B cell (primary cell): ENCODE measurements around the gene EEFSEC. TPM values are rescaled to one million over a fixed set of nuclear protein-coding genes. Genes with fewer than 3 reads are reported as not detected.

Experiments used
- ATAC-seq: fragments of 200-7000 bp; cut with Tn5 transposase; one replicate; pipeline ENCODE4 v1.10.0; 2021; ENCODE audit warnings: low read depth, mild to moderate bottlenecking, moderate number of reproducible peaks, moderate library complexity
- CTCF ChIA-PET: fragments of 350-600 bp; sonication (Branson Sonifier 250); formaldehyde crosslinking; loops from one replicate; lab custom pipeline; 2021; ENCODE audit warnings: antibody characterized with exemption, inconsistent platforms; lab: Charles Lee
- POLR2A ChIA-PET: fragments of 350-600 bp; sonication (Branson Sonifier 250); formaldehyde crosslinking; loops from one replicate; lab custom pipeline; 2021; ENCODE audit warnings: antibody characterized with exemption; lab: Charles Lee
- DNase-seq: peaks from one replicate; pipeline ENCODE4 v3.0.0; 2013
- H2AFZ ChIP-seq: 2 replicates; pipeline ENCODE4 v1.6.1; 2012; ENCODE audit warnings: mild to moderate bottlenecking, low read depth, low read length; ENCODE audit not compliant: insufficient read depth, poor library complexity, severe bottlenecking
- H3K27ac ChIP-seq, 2 donors: 1 replicate in 1 of 2; 2 replicates in 1 of 2; pipeline ENCODE4 v1.5.1; 2012 to 2013; ENCODE audit warnings: low read length in 2 of 2, mild to moderate bottlenecking in 2 of 2, moderate library complexity in 1 of 2
- H3K27me3 ChIP-seq, 4 experiments: fragments of 200-600 bp in 1 of 4; sonication (generic) in 1 of 4; replicated peaks in 1 of 4; 1 replicate in 2 of 4; 2 replicates in 2 of 4; pipeline versions ENCODE4 v1.6.1 to v1.7.0; 2013 to 2016; ENCODE audit warnings: low read length in 3 of 4, mild to moderate bottlenecking in 2 of 4, mixed read lengths in 1 of 4, moderate library complexity in 1 of 4; ENCODE audit not compliant: insufficient read depth in 4 of 4, control insufficient read depth in 3 of 4; ENCODE audit errors: control extremely low read depth in 1 of 4
- H3K36me3 ChIP-seq, 2 experiments: replicated peaks in 1 of 2; 1 replicate in 1 of 2; 2 replicates in 1 of 2; pipeline versions ENCODE4 v1.6.1 to v1.7.1; 2013; ENCODE audit warnings: low read length in 1 of 2; ENCODE audit not compliant: insufficient read depth in 2 of 2, control insufficient read depth in 1 of 2; ENCODE audit errors: control extremely low read depth in 1 of 2, extremely low read depth in 1 of 2
- H3K4me1 ChIP-seq, 2 donors: fragments of 200-600 bp in 1 of 2; sonication (generic) in 1 of 2; 1 replicate in 1 of 2; 2 replicates in 1 of 2; pipeline versions ENCODE4 v1.5.1 to v1.6.1; 2013 to 2017; ENCODE audit warnings: low read length in 2 of 2; ENCODE audit not compliant: control insufficient read depth in 2 of 2, insufficient read depth in 2 of 2
- H3K4me2 ChIP-seq: replicated peaks from 2 replicates; pipeline ENCODE3; 2012; ENCODE audit warnings: mild to moderate bottlenecking, low read depth, low read length; ENCODE audit not compliant: poor library complexity, severe bottlenecking
- H3K4me3 ChIP-seq, 5 experiments: fragments of 200-600 bp in 1 of 5; sonication (generic) in 1 of 5; 1 replicate in 3 of 5; 2 replicates in 2 of 5; pipeline versions ENCODE4 v1.5.1 to v1.7.0; 2011 to 2016; ENCODE audit warnings: low read length in 4 of 5, mild to moderate bottlenecking in 4 of 5, low read depth in 2 of 5, control low read depth in 1 of 5, moderate library complexity in 1 of 5; ENCODE audit not compliant: insufficient read depth in 1 of 5; ENCODE audit errors: control extremely low read depth in 1 of 5, extremely low read depth in 1 of 5
- H3K79me2 ChIP-seq: fragments of 200-600 bp; sonication (generic); one replicate; pipeline ENCODE4 v1.6.0; 2016; ENCODE audit warnings: low read length; ENCODE audit not compliant: control insufficient read depth, insufficient read depth
- H3K9ac ChIP-seq: fragments of 200-600 bp; sonication (generic); 2 replicates; pipeline ENCODE4 v1.6.1; 2017; ENCODE audit warnings: mild to moderate bottlenecking, low read length, moderate library complexity
- H3K9me3 ChIP-seq, 3 donors: one replicate each; pipeline versions ENCODE4 v1.6.1 to v1.7.1; 2013; ENCODE audit warnings: low read length in 2 of 3; ENCODE audit not compliant: control insufficient read depth in 2 of 3, insufficient read depth in 1 of 3; ENCODE audit errors: control extremely low read depth in 1 of 3
- H4K20me1 ChIP-seq: 2 replicates; pipeline ENCODE4 v1.6.0; 2012; ENCODE audit warnings: mild to moderate bottlenecking, low read length; ENCODE audit not compliant: insufficient read depth, control insufficient read depth, poor library complexity, severe bottlenecking
- H3K27ac Mint-ChIP-seq: one replicate; pipeline ENCODE4 v1.8.0; 2021; ENCODE audit warnings: mixed read lengths
- H3K27me3 Mint-ChIP-seq: one replicate; pipeline ENCODE4 v1.8.0; 2021; ENCODE audit warnings: mixed read lengths
- H3K4me1 Mint-ChIP-seq: one replicate; pipeline ENCODE4 v1.8.0; 2021; ENCODE audit warnings: mixed read lengths
- H3K4me3 Mint-ChIP-seq: one replicate; pipeline ENCODE4 v1.8.0; 2021; ENCODE audit warnings: mixed read lengths
- H3K9me3 Mint-ChIP-seq: one replicate; pipeline ENCODE4 v1.8.0; 2022; ENCODE audit warnings: mixed read lengths; ENCODE audit not compliant: insufficient read depth
- EZH2 ChIP-seq: IDR thresholded peaks from 2 replicates; pipeline ENCODE4 v1.6.1; 2012; ENCODE audit warnings: borderline replicate concordance, low read depth, mild to moderate bottlenecking, moderate library complexity, low read length; ENCODE audit not compliant: insufficient read depth, poor library complexity, severe bottlenecking
- WGBS: methylation state at CpG from one replicate; pipeline ENCODE4 v1.1.5; 2013; ENCODE audit warnings: missing lambda C conversion rate; ENCODE audit not compliant: insufficient coverage; 5-methylcytosine and 5-hydroxymethylcytosine counted together
- intact Hi-C: fragments of 100-400 bp; cut with micrococcal nuclease; formaldehyde crosslinking; loops from one replicate; pipeline ENCODE4 v1.10.0; 2022
- polyA plus RNA-seq: library from polyadenylated mRNA; depleted of rRNA; stranded (reverse); fragments of >200 nt; gene quantifications from 2 replicates; pipeline ENCODE4 v1.2.3, GENCODE V29; 2012
- total RNA-seq, 2 donors: library from RNA; stranded (reverse); fragments of 120-200 nt in 1 of 2; gene quantifications; 1 replicate in 1 of 2; 2 replicates in 1 of 2; pipeline versions ENCODE4 v1.2.3 to v1.2.4, GENCODE V29; 2013 to 2022
- TF ChIP-seq, protein P1 (sequence below): fragments of 200-600 bp; IDR thresholded peaks from one replicate; pipeline ENCODE4 v1.8.0; 2022; ENCODE audit warnings: antibody characterized with exemption, mild to moderate bottlenecking

The EEFSEC gene
- total and polyA plus RNA-seq, 2 donors (not counting 1 experiment from before 2014, with no cell fraction given) = 17.9 to 18.4 TPM

DNA sequence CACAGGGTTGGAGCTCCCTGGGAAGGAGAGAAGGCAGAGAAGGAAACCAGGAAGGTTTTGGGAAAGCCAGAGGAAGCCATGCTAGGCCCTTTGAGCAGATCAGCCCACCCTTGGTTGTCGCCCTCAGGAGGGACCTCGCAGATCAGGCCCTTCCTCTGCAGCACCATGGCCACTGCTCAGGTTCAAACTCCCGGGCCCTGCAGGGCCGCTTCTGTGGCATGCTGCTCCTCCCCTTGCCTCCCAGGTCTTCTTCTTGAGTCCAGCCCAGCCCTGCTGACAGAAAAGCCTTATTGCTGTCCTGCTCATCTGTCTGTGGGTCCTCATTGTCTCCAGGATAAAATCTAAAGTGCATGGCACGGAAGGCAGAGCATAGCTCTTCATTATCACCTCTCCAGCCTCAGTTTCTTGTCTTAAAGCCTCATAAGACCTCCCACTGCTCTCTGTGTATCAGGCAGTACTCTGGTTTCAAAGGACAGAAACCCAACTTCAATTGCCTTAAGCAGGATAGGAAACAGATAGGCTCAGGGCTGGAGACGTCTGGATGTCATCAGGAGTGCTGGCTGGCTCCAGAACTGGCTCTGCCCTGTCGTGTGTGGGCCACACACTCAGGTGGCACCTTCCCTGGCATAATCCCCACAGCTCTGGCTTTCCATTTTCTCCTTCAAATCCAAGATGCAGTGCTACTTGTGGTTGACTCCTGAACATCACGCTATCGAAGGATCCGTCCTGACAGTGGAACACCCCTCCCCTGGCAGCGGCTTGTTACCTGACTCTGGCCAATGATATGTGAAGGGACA lies 118.5 kb downstream of the EEFSEC start:
- no peak for ATAC-seq
- Histone ChIP-seq H3K79me2 (no peaks in the 10 kb centered on the region), H3K9me3 (no peaks in the 10 kb centered on the region), H3K36me3 (peaks cover 0 to 18% of the 10 kb centered on the region in 2 experiments), H3K27ac (no peak overlapping the region), H3K27me3 (no peaks in the 10 kb centered on the region), H4K20me1 (no peaks in the 10 kb centered on the region), H3K4me1 (no peaks in the 10 kb centered on the region), H3K4me2 (no peak overlapping the region), H3K4me3 (no peak overlapping the region), H2AFZ (no peak overlapping the region), H3K9ac (no peak overlapping the region)
- H3K27ac Mint-ChIP-seq = no peak overlapping the region
- TF ChIP-seq, protein P1, sequence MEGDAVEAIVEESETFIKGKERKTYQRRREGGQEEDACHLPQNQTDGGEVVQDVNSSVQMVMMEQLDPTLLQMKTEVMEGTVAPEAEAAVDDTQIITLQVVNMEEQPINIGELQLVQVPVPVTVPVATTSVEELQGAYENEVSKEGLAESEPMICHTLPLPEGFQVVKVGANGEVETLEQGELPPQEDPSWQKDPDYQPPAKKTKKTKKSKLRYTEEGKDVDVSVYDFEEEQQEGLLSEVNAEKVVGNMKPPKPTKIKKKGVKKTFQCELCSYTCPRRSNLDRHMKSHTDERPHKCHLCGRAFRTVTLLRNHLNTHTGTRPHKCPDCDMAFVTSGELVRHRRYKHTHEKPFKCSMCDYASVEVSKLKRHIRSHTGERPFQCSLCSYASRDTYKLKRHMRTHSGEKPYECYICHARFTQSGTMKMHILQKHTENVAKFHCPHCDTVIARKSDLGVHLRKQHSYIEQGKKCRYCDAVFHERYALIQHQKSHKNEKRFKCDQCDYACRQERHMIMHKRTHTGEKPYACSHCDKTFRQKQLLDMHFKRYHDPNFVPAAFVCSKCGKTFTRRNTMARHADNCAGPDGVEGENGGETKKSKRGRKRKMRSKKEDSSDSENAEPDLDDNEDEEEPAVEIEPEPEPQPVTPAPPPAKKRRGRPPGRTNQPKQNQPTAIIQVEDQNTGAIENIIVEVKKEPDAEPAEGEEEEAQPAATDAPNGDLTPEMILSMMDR = no peak
- TF ChIP-seq EZH2 = no peak
- intact Hi-C loops = no loop called here
- WGBS = 97% methylated on average over 9 of the region's 11 CpGs
- POLR2A ChIA-PET = no interaction called here
- no peaks in the 10 kb centered on the region for H3K9me3 Mint-ChIP-seq
- H3K4me3 Mint-ChIP-seq = no peak overlapping the region
- H3K4me1 Mint-ChIP-seq = no peaks in the 10 kb centered on the region
- H3K27me3 Mint-ChIP-seq = no peaks in the 10 kb centered on the region
- CTCF ChIA-PET = no interaction called here
- no peak for DNase-seq

DNA sequence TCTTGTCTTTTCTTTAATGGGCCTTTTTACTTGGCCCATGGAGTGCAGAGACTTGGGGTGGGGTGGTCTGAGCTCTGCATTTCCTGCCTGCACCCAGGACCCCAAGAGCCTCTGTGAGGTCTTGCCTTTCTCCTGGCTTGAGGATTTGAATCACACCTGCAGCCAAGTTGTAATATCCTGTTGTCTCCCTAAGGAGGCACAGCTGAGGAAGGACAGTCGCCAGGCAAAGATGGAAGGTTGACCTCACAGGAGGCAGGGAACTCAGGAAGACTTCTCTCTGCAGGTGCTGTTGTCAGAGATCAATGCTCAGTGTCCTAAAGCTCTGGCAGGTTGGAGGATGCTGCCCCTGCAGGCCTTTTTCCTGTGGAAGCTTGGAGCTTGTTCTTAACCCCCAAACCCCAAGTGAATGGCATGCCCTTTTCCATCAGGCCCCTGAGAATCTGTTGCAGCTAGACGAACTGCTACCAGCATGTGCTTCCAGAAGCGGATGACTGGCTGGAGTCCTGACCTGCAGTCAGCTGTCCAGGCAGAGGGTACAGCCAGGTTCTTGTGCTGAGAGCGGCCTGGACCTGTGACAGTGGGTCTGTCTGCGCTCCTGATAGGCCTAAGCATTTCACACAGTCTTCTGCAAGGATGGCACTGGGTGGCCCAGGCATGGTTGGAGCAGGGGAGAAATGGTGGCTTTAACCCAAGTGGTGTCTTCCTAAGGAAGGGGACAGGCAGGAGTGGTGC lies 120.0 kb downstream of the EEFSEC start:
- Histone ChIP-seq H3K27ac (no peak overlapping the region), H3K4me1 (no peaks in the 10 kb centered on the region), H4K20me1 (no peaks in the 10 kb centered on the region), H2AFZ (no peak overlapping the region), H3K79me2 (no peaks in the 10 kb centered on the region), H3K4me2 (no peak overlapping the region), H3K9ac (no peak overlapping the region), H3K9me3 (no peaks in the 10 kb centered on the region), H3K27me3 (no peaks in the 10 kb centered on the region), H3K4me3 (no peak overlapping the region), H3K36me3 (peaks cover 0 to 15% of the 10 kb centered on the region in 2 experiments)
- DNase-seq (no peak), ATAC-seq (no peak)
- intact Hi-C loops = no loop called here
- Mint-ChIP-seq H3K4me3 (no peak overlapping the region), H3K27me3 (no peaks in the 10 kb centered on the region), H3K4me1 (no peaks in the 10 kb centered on the region), H3K27ac (no peak overlapping the region), H3K9me3 (no peaks in the 10 kb centered on the region)
- no peak for TF ChIP-seq EZH2
- TF ChIP-seq, protein P1 = no peak
- ChIA-PET POLR2A (no interaction called here), CTCF (no interaction called here)
- 76% methylated on average over 5 of the region's 5 CpGs for WGBS
